IMR-90 (cell line): ENCODE measurements around the gene RALGAPA2.

ENCODE experiments used
- BHLHE40 ChIP-seq: fragments of 150-350 bp; IDR thresholded peaks from 2 replicates; pipeline ENCODE4 v1.6.1; 2016; ENCODE audit warnings: mild to moderate bottlenecking, low read depth, low read length
- MXI1 ChIP-seq: IDR thresholded peaks from 2 replicates; pipeline ENCODE4 v1.6.1; 2012; ENCODE audit warnings: low read depth, mild to moderate bottlenecking, low read length, moderate library complexity, borderline replicate concordance
- POLR2A ChIP-seq: IDR thresholded peaks from 2 replicates; pipeline ENCODE4 v1.6.1; 2012; ENCODE audit warnings: mild to moderate bottlenecking, low read depth, low read length
- RAD21 ChIP-seq: IDR thresholded peaks from 2 replicates; pipeline ENCODE4 v1.6.1; 2012; ENCODE audit warnings: low read length, improper control_type of control experiment
- RCOR1 ChIP-seq: IDR thresholded peaks from 2 replicates; pipeline ENCODE4 v1.6.1; 2012; ENCODE audit warnings: mild to moderate bottlenecking, low read length, improper control_type of control experiment; ENCODE audit not compliant: insufficient replicate concordance
- TF ChIP-seq, protein P1 (sequence below): conservative IDR thresholded peaks from 2 replicates; pipeline ENCODE4 v1.5.1; 2012; ENCODE audit warnings: mild to moderate bottlenecking, low read depth, low read length, improper control_type of control experiment

GRCh38 chr20:20446001-20446400, 266.4 kb downstream of the RALGAPA2 start:
- no peak for TF ChIP-seq MXI1
- TF ChIP-seq RAD21, result no peak
- no peak for TF ChIP-seq RCOR1
- no peak for TF ChIP-seq POLR2A
- no peak for TF ChIP-seq BHLHE40
- TF ChIP-seq, protein P1, sequence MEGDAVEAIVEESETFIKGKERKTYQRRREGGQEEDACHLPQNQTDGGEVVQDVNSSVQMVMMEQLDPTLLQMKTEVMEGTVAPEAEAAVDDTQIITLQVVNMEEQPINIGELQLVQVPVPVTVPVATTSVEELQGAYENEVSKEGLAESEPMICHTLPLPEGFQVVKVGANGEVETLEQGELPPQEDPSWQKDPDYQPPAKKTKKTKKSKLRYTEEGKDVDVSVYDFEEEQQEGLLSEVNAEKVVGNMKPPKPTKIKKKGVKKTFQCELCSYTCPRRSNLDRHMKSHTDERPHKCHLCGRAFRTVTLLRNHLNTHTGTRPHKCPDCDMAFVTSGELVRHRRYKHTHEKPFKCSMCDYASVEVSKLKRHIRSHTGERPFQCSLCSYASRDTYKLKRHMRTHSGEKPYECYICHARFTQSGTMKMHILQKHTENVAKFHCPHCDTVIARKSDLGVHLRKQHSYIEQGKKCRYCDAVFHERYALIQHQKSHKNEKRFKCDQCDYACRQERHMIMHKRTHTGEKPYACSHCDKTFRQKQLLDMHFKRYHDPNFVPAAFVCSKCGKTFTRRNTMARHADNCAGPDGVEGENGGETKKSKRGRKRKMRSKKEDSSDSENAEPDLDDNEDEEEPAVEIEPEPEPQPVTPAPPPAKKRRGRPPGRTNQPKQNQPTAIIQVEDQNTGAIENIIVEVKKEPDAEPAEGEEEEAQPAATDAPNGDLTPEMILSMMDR, result no peak
